Retinal pigment epithelial cell (primary cell): ENCODE results near the gene LRRC36.

Experiments
- DNase-seq: peaks from one replicate; pipeline ENCODE4 v3.0.0-alpha.2; 2010; ENCODE audit warnings: low read depth
- H3K4me3 ChIP-seq: 2 replicates; pipeline ENCODE4 v1.5.1; 2011; ENCODE audit warnings: mild to moderate bottlenecking, low read length, control low read depth, moderate library complexity
- CTCF ChIP-seq: conservative IDR thresholded peaks from 2 replicates; pipeline ENCODE4 v1.5.1; 2011; ENCODE audit warnings: low read depth, low read length, control low read depth, inconsistent platforms

Gene LRRC36

GRCh38 chr16:67423015-67423414, 96.4 kb downstream of the LRRC36 start:
- no peak overlapping the region for H3K4me3 ChIP-seq
- no peak for TF ChIP-seq CTCF
- DNase-seq, result no peak

GRCh38 chr16:67423611-67424260, 97.1 kb downstream of the LRRC36 start:
- no peak for DNase-seq
- TF ChIP-seq CTCF, result no peak

GRCh38 chr16:67424261-67424615, 97.6 kb downstream of the LRRC36 start:
- DNase-seq, result no peak
- no peak for TF ChIP-seq CTCF
- H3K4me3 ChIP-seq, result no peak overlapping the region

More at GRCh38 chr16:67423611-67424260, 97.1 kb downstream of the LRRC36 start:
- H3K4me3 ChIP-seq, result no peak overlapping the region

- TF ChIP-seq CTCF, result no peak
- DNase-seq, result no peak
- H3K4me3 ChIP-seq, result no peak overlapping the region
Observed at GRCh38 chr16:67425061-67425460, 98.4 kb downstream of the LRRC36 start.

GRCh38 chr16:67425580-67425979, 99.0 kb downstream of the LRRC36 start:
- DNase-seq, result no peak
- H3K4me3 ChIP-seq, result no peak overlapping the region
- TF ChIP-seq CTCF, result no peak

- H3K4me3 ChIP-seq, result no peak overlapping the region
- DNase-seq, result no peak
- TF ChIP-seq CTCF, result no peak
Observed at GRCh38 chr16:67426022-67426421, 99.4 kb downstream of the LRRC36 start.

GRCh38 chr16:67426950-67427349, 100.3 kb downstream of the LRRC36 start:
- DNase-seq, result no peak
- TF ChIP-seq CTCF, result no peak
- H3K4me3 ChIP-seq, result no peak overlapping the region
